GM18499 (cell line): Measurements from ENCODE around the gene TRIM14.

Experiments
- ATAC-seq: cut with Tn5 transposase; IDR thresholded peaks from one replicate; pipeline ENCODE4 v1.9.1; 2021; ENCODE audit warnings: moderate number of reproducible peaks; ENCODE audit not compliant: insufficient read depth, unreplicated experiment

Gene TRIM14

GRCh38 chr9:98056269-98057137, 62.5 kb downstream of the TRIM14 start, which contains the start of gene NANS:
TSS of gene NANS (plus strand) at chr9:98056732. CDS start at chr9:98056809, 77 bp downstream.
- peak; percentile 75 for ATAC-seq

- no peak for ATAC-seq
Measured at GRCh38 chr9:98054376-98054951, 64.6 kb downstream of the TRIM14 start.

- ATAC-seq = no peak
Measured at GRCh38 chr9:98050351-98050750, 68.7 kb downstream of the TRIM14 start.

- no peak for ATAC-seq
Measured at GRCh38 chr9:98049288-98050072, 69.5 kb downstream of the TRIM14 start.

- no peak for ATAC-seq
Measured at GRCh38 chr9:98047002-98047401, 72.0 kb downstream of the TRIM14 start.

GRCh38 chr9:98046180-98046543, 72.9 kb downstream of the TRIM14 start:
- ATAC-seq = no peak

GRCh38 chr9:98045234-98046179, 73.5 kb downstream of the TRIM14 start:
- ATAC-seq = peak; percentile 80

GRCh38 chr9:98043915-98044314, 75.1 kb downstream of the TRIM14 start:
- no peak for ATAC-seq

- no peak for ATAC-seq
Measured at GRCh38 chr9:98040212-98040611, 78.8 kb downstream of the TRIM14 start.

- ATAC-seq = no peak
Measured at GRCh38 chr9:98039607-98040017, 79.4 kb downstream of the TRIM14 start.

GRCh38 chr9:98038958-98039357, 80.1 kb downstream of the TRIM14 start:
- no peak for ATAC-seq

GRCh38 chr9:98037357-98037756, 81.7 kb downstream of the TRIM14 start:
- no peak for ATAC-seq

- ATAC-seq = no peak
Measured at GRCh38 chr9:98034593-98035546, 84.2 kb downstream of the TRIM14 start.

GRCh38 chr9:98031935-98032334, 87.1 kb downstream of the TRIM14 start:
- ATAC-seq = no peak

- ATAC-seq = no peak
Measured at GRCh38 chr9:98031169-98031568, 87.9 kb downstream of the TRIM14 start.

- no peak for ATAC-seq
Measured at GRCh38 chr9:98024702-98025101, 94.3 kb downstream of the TRIM14 start.

GRCh38 chr9:98022447-98022846, 96.6 kb downstream of the TRIM14 start:
- no peak for ATAC-seq

- ATAC-seq = no peak
Measured at GRCh38 chr9:98021306-98022040, 97.5 kb downstream of the TRIM14 start.
